KBM-7 (cell line): ENCODE results near the gene TUBGCP6.

ENCODE experiments used
- DNase-seq: peaks from one replicate; pipeline ENCODE4 v3.0.0-alpha.2; 2015
- in situ Hi-C: fragments of 300-500 bp; cut with MboI; formaldehyde crosslinking; loops from 2 replicates; pipeline ENCODE4 v1.14.3; 2020; ENCODE audit warnings: low sequenced_read_pairs, low pct_unique_long_range_greater_than_20kb, mixed read lengths

The TUBGCP6 gene

DNA sequence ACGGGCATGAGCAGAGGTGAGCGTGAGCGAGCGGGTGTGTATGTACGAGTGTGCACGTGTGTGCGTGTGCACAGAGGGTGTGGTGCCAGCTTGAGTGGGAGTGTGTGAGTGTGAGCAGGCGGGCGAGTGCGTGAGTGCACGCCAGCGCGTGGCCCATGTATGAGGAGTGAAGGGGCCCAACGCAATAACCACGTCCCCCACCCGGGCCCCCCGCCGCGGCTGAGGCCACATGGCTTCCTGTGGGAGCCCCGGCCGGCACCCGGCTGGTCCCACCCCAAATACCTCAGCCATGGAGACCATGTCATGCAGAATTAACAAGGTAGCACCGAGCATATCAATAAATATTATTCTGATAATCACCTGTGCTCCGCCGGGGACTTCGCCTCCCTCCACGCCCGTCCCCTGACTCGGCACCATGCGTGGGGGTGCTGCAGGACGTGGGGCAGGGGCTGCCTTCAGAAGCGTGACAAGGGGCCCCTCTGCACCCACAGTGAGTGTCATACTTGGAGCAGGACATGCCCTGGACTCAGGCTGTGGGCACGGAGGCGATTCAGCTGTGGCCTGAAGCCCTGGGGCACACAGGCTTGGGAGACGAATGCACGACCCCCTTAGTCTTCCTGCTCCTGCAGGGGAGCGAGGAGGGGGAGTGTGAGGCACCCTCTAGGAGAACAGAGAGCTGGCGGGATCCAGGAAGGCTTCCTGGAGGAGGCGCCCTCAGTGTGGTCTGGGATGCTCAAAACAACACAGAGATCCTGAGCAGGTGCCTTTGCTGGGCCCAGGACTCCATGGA, 64.7 kb downstream of the TUBGCP6 start:
- in situ Hi-C loops, result no loop called here

DNA sequence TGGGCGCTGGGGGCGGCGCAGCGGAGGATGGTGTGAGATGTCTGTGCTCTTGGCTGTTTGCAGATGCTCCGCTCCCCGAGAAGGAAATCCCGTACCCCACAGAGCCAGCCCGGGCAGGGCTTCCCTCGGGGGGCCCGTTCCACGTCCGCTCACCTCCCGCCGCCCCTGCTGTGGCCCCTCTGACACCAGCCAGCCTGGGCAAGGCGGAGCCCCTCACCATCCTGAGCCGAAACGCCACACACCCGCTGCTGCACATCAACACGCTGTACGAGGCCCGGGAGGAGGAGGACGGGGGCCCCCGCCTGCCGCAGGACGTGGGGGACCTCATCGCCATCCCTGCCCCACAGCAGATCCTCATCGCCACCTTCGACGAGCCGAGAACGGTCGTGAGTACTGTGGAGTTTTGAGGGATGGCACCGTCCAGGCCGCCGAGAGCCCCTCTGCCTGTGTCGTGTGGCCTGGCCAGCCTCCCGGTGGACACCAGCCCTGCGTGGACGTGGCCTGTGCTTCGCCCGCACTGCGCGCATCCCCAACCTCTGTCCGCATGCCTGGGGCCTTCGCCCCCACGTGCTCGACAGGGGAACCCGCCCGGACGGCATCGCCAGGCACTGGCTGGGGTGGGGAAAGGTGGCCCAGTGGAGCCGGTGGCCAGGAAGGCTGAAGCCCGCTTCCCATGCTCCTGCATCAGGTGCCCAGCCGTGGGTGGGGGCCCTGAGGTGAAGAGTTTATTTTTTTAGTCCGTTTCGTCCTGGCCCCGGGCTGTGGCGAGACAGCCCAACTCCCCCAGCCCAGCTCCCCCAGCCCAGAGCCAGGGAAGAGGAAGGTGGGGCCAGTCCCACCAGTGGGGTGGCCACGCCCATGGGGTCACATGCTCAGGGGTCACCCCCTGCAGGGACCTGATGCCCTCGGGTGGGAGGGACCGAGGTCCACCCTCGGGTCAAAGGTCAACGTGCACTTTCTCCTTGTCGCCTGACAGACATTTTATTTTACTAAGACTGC, 65.7 kb downstream of the TUBGCP6 start:
- in situ Hi-C loops, result no loop called here

More for the DNA sequence above, 64.7 kb downstream of the TUBGCP6 start:
- no peak for DNase-seq

DNA sequence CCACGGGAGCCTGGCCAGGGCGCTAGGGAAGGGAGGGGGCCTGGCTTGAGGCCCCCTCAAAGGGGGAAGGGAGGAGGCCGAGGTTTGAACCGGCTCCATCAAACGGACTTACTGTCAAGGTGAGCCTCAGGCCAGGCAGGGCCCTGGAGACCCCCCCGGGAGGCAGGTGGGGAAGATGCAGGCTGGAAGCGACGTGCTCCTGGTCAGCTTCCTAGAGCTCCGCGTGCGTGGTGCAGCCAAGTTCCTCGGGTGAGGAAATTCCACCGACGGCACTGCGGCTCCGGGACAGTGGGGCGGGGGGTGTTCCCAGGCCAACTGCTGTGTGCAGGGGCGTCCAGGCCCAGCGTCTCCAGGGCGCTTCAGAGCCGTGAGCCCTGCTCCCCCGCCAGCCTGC, 66.4 kb downstream of the TUBGCP6 start:
- in situ Hi-C loops, result no loop called here
- no peak for DNase-seq

More for the DNA sequence above, 65.7 kb downstream of the TUBGCP6 start:
- DNase-seq, result no peak

DNA sequence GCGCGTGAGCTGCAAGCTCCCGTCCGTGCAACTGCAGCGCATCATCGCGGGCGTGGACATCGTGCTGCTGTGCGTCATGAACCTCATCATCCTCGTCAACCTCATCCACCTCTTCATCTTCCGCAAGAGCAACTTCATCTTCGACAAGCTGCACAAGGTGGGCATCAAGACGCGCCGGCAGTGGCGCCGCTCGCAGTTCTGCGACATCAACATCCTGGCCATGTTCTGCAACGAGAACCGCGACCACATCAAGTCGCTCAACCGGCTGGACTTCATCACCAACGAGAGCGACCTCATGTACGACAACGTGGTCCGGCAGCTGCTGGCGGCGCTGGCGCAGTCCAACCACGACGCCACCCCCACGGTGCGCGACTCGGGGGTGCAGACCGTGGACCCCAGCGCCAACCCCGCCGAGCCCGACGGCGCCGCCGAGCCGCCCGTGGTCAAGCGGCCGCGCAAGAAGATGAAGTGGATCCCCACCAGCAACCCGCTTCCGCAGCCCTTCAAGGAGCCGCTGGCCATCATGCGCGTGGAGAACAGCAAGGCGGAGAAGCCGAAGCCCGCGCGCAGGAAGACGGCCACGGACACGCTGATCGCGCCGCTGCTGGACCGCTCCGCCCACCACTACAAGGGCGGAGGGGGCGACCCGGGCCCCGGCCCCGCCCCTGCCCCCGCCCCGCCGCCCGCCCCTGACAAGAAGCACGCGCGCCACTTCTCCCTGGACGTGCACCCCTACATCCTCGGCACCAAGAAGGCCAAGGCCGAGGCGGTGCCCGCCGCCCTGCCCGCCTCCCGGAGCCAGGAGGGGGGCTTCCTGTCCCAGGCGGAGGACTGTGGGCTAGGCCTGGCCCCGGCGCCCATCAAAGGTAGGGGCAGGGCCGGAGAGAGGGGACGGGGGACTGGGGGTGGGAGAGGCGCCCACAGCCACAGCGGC, 67.0 kb downstream of the TUBGCP6 start:
- in situ Hi-C loops, result no loop called here
- no peak for DNase-seq

DNA sequence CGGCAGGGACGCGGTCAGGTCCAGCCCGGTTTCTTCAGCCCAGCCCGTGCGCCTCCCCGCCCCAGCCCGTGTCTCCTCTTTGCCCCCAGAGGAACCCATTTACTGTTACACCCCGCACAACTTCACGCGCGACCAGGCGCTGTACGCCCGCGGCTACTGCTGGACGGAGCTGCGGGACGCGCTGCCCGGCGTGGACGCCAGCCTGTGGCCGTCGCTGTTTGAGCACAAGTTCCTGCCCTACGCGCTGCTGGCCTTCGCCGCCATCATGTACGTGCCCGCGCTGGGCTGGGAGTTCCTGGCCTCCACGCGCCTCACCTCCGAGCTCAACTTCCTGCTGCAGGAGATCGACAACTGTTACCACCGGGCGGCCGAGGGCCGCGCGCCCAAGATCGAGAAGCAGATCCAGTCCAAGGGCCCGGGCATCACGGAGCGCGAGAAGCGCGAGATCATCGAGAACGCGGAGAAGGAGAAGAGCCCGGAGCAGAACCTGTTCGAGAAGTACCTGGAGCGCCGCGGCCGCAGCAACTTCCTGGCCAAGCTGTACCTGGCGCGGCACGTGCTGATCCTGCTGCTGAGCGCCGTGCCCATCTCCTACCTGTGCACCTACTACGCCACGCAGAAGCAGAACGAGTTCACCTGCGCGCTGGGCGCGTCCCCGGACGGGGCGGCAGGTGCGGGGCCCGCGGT, 67.8 kb downstream of the TUBGCP6 start:
- in situ Hi-C loops, result no loop called here
- DNase-seq, result no peak

DNA sequence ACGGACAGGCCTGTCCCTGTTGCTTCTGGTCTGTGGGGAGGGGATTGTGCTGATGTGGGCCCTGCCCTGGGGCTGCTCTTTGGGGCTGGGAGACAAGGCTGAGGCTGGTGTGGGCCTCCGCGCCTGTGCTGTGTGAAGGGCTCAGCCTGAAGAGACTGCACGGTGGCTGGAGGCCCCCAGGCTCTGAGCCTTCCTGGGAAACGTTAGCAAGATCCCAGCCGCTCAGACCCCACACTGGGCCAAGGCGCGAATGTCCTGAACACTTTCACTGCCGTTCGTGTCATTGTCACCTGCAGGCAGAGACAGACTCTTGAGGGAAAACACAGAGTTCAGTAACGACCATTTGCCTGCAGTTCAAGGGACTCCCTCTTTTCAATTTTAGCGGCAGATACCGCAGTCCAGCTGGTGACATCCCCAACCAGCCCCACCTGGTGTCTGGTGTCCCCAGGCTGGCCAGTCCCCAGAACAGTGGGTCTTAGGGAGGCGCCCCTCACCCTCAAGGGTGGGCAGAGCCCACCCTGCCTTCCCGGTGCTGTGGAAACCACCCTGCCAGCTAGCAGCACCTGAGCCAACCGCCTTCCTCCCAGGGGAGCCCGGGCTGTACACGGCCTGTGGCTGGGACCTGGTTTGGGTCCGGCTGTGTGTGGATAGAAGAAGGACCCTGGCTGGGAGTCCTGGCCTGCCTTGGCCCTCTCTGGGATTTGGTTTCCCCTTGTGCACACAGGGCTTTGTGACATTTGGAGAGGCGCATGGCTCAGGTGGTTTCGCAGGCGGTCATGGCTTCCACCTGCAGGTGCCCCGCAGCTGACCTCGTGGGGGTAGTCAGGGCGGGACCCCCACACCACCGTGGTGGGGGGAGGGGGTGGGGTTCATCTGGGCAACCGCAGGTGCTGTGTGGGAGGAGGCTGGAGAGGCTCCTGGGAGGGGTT, 68.6 kb downstream of the TUBGCP6 start:
- no peak for DNase-seq
- in situ Hi-C loops, result no loop called here

DNA sequence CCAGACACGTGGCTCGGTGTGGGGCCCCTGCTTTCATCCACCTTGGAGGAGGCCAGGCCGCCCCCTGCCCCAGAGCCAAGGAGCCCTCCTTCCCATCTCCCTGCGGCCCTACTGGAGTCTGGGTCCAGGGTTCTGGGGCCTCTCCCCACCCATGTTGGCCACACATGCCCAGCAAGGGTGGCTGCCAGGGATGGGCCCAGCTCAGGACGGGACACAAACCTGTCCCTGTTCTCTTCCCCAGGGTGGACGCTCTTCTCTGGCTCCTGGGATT, 69.7 kb downstream of the TUBGCP6 start:
- DNase-seq, result no peak
- in situ Hi-C loops, result no loop called here

DNA sequence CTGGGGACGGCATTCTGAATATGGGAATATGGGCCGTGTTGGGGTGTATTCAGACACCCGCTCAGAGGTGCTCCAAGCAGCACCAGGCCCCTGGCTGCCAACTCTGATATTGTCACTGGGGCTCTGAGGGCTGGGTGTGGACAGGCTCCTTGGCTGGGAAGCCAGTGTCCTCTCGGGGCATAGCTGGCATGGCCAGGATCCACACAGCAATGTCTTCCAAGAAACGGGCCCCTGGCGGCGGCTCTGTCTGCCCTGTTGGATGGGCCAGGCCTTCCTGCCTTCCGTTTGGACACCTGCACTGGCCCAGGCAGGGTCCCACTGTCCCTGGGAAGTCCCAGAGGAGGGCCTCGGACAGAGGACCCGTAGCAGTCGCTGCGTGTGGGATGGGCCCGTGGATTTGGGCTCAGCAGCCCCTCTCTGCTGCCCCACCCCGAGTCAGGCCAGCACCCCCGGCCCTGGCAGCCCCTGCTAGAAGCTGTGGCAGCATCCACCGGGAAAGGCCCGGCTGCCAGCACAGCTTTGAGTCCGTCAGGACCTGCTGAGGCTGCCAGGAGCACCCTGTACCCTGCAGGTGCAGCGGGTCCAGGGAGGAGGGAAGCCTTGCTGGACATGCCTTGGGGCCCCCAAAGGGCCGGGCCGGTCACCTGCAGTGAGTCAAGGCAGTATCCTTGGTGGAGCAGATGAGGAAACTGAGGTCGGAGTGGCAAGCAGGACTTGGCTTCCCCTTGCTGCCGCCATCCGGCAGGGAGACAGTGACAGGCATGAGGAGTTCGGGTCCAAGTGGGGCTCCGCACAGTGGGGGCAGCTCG, 70.2 kb downstream of the TUBGCP6 start:
- in situ Hi-C loops, result no loop called here
- DNase-seq, result no peak

DNA sequence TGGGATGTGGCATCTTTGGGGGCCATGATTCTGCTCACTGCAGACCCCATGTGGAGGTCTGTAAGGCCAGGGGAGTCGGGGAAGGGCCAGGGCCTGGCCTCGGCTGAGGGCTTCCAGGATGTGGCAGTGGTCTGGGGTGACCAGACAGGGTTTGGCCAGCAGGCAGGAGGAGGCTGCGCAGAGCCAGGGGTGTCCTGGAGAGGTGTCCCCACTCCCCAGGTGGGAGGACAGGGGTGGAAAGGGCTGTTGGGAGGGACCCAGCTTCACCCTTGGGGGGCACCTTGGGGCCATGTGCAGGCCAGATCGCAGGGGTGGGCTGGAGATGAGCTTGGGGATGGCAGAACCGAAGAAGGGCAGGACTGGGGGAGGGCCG, 70.9 kb downstream of the TUBGCP6 start:
- no peak for DNase-seq
- in situ Hi-C loops, result no loop called here

DNA sequence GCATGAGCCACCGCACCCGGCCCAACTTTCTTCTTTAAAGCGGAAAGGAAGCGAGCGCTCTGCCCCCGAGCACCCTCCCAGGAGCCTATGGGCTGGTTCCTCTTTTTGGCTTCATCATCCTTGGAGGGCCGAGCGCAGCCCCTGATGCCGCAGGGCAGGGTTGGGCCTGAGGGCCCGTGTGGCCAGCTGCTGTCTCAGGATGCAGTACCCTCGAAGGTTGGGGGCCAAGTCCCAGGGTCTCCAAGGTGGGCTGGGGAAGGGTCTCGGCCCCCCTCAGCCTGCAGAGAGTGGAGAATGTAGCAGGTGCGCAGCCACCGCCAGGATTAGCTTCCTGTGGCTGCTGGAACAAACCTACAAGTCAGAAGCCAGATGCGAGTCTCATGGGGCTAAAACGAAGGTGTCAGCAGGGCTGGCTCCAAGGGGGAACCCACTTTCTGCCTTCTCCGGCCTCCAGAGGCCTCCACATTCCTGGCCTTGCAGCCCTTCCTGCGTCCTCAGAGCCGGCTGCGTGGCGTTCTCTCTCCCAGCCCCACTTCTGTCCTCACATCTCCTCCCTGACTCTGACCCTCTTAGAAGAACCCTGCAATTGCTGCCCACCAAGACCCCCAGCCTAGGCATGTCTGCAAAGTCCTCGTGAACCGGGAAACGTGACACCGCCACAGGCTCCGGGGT, 71.4 kb downstream of the TUBGCP6 start:
- peak; percentile 65 for DNase-seq
- in situ Hi-C loops, result no loop called here

DNA sequence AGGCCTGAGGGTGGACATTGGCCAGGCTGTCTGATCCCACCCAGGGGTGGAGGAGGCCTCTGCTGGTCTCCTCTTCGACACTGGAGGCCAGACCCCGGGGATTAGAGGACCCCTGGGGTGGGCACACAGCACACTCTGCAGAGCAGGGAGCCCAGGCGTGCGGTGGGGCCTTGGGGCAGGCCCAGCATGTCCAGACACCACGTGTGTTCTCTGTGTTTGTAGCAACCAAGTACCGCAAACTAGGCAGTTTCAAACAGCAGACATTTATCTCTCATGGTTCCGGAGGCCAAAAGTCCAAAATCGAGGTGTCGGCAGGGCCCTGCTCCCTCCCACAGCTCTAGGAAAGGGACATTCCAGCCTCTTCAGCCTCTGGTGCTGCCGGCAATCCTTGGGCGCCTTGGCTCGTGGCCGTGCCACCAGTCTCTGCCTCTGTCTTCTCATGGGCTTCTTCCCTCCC, 72.8 kb downstream of the TUBGCP6 start:
- in situ Hi-C loops, result no loop called here
- no peak for DNase-seq

DNA sequence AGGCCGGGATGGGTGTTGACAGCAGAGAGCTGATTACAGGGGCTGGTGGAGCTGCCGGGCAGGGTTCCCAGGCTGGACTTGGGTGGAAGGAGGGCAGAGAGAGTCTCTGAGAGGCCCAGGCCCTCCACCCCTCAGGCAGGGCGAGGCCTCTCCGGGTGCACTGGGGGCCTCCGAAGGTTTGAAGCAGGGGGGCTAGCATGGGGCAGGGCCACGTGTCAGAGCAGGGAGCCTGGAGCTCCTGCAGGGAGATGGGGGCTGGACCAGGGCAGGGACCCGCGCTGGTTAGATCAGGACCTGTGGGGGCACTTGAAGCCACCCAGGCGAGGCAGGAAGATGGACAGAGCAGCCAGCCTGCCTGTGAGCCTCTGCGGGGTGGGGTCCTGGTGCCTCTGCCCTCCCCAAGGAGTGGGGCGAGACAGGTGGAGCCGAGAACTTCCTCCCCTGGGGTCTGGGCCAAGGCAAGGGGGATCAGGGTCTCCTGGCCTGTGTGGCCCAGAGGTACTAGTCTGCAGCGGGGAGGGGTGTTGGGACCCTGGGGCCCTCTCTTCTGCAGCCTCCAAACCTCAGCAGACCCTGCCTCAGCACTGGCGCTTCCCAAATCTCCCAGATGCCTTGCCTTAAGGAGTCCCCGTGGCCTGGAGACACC, 73.4 kb downstream of the TUBGCP6 start:
- DNase-seq, result no peak
- in situ Hi-C loops, result no loop called here

DNA sequence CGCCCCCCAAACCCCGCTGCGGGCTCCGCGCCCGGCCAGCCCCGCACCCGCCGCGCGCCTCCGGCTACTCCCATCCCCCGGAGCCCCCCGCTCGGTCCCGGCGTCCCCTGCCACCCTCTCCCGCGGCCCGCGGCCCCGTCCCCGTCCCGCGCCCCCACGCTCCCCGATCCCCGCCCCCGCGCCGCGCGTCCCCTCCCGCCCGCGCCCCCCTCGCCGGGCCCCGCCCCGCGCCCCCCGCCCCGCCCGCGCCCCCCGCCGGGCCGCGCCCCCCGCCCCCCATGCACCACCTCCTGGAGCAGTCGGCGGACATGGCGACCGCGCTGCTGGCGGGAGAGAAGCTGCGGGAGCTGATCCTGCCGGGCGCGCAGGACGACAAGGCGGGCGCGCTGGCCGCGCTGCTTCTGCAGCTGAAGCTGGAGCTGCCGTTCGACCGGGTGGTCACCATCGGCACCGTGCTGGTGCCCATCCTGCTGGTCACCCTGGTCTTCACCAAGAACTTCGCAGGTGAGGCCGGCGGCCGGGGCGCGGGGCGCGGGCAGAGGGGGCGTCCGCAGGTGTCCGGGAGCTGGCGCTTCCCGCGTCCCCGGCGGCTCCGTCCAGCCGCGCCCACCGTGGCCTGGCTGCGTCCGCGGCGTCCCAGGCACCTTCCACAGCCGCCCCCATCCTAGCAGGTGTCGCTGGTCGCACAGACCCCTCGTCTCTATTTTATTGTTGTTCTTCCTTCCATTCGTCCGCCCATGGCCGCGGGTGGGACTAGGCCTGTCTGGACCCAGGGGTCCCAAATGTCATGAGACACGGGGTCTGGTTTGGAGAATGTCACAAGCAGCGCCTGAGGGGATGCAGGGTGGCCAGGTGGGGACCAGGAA, 74.1 kb downstream of the TUBGCP6 start, which contains the start of gene PANX2:
Gene PANX2 (plus strand): TSS at position 279 of the 866 bp plus-strand sequence. CDS start 0 bp downstream, at position 279.
- no peak for DNase-seq
- in situ Hi-C loops, result no loop called here

DNA sequence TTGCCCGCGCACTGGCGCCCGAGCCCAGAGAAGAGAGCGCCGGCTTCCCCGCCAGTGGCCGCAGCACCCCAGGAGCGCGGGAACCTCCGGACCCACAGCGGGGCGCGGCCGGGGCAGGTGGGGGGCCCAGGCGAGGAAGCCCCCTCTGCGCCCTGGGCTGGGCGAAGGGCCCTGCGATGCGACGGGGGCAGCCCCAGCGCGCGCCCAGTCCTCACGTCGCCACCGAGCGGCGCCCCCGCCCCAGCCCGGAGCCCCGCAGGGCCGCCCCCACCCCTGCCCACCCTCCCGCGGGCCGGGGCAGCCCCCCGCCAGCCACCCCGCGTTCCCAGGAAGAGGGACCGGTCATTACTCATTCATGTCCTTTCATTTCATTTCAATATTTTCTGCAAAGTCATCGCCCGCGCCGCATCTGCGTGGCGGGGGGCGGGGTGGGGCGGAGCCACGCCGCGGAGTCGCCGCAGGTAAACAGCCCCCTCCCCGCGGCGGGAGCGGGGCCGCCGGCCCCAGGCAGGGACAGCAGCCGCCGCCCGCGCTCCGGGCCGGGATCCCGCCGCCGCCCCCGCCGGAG, 75.0 kb downstream of the TUBGCP6 start:
- in situ Hi-C loops, result no loop called here
- DNase-seq, result peak; percentile 51
